ENCODE measurements around the gene PAX9.
"Not testable (repeated sequence)": the region's sequence is repeated elsewhere in the genome, so short reads cannot be mapped to it uniquely, and the experiment has no call there.

Gene PAX9

GRCh38 chr14:36676236-36676635 lies 14.6 kb downstream of the PAX9 start:
- no peak for DNase-seq

GRCh38 chr14:36682338-36682737 lies 20.7 kb downstream of the PAX9 start:
- no peak for DNase-seq

GRCh38 chr14:36683083-36683724 lies 21.5 kb downstream of the PAX9 start:
- DNase-seq = peak; percentile 70

- no peak for DNase-seq
These were observed 23.3 kb downstream of the PAX9 start for GRCh38 chr14:36684946-36685345.

- DNase-seq = peak; percentile 61
These were observed 28.8 kb downstream of the PAX9 start for GRCh38 chr14:36690311-36691040.

GRCh38 chr14:36699420-36699819 lies 37.8 kb downstream of the PAX9 start:
- DNase-seq = not testable (repeated sequence)

- no peak for DNase-seq
These were observed 39.0 kb downstream of the PAX9 start for GRCh38 chr14:36700651-36701050.

GRCh38 chr14:36701132-36701531 lies 39.5 kb downstream of the PAX9 start:
- no peak for DNase-seq

GRCh38 chr14:36702474-36702873 lies 40.8 kb downstream of the PAX9 start:
- DNase-seq = no peak

- DNase-seq = no peak
These were observed 45.9 kb downstream of the PAX9 start for GRCh38 chr14:36707570-36707969.

- no peak for DNase-seq
These were observed 52.5 kb downstream of the PAX9 start for GRCh38 chr14:36713960-36714703.

GRCh38 chr14:36716614-36717184 lies 55.0 kb downstream of the PAX9 start:
- no peak for DNase-seq

GRCh38 chr14:36717363-36717762 lies 55.7 kb downstream of the PAX9 start:
- peak; percentile 78 for DNase-seq

- peak; percentile 8 for DNase-seq
These were observed 56.6 kb downstream of the PAX9 start for GRCh38 chr14:36718216-36718615.

- DNase-seq = no peak
These were observed 58.2 kb downstream of the PAX9 start for GRCh38 chr14:36719823-36720222.

GRCh38 chr14:36720657-36721056 lies 59.0 kb downstream of the PAX9 start:
- no peak for DNase-seq

GRCh38 chr14:36721877-36722276 lies 60.2 kb downstream of the PAX9 start:
- no peak for DNase-seq

GRCh38 chr14:36723530-36723929 lies 61.9 kb downstream of the PAX9 start:
- DNase-seq = no peak

- DNase-seq = no peak
These were observed 62.5 kb downstream of the PAX9 start for GRCh38 chr14:36724162-36724561.

GRCh38 chr14:36726128-36726527 lies 64.5 kb downstream of the PAX9 start:
- no peak for DNase-seq

All from DMS53 (cell line).